Mesenchymal stem cell (in vitro differentiated cells and primary cell): ENCODE data around the gene ZNF134.
A peak's percentile ranks its signal among the peaks of the same experiment; 100 is the strongest.

Experiments
- DNase-seq: peaks from one replicate; pipeline ENCODE4 v3.0.0-alpha.2; 2013
- H2AFZ ChIP-seq: one replicate; pipeline ENCODE4 v1.6.1; 2013; ENCODE audit warnings: low read depth, mild to moderate bottlenecking, control low read depth, inconsistent platforms, low read length, moderate library complexity
- H2AK5ac ChIP-seq: 2 replicates; pipeline ENCODE4 v1.6.1; 2013; ENCODE audit warnings: low read length, moderate library complexity, mild to moderate bottlenecking, inconsistent platforms; ENCODE audit not compliant: severe bottlenecking
- H2BK120ac ChIP-seq: one replicate; pipeline ENCODE4 v1.6.1; 2013; ENCODE audit warnings: low read depth, mild to moderate bottlenecking, inconsistent platforms, low read length, moderate library complexity
- H2BK12ac ChIP-seq, 2 experiments: one replicate each; pipeline ENCODE4 v1.6.1; 2013; ENCODE audit warnings: inconsistent platforms in 2 of 2, low read length in 2 of 2, mild to moderate bottlenecking in 2 of 2, moderate library complexity in 2 of 2, control low read depth in 1 of 2
- H2BK15ac ChIP-seq: one replicate; pipeline ENCODE4 v1.6.1; 2013; ENCODE audit warnings: mild to moderate bottlenecking, low read depth, inconsistent platforms; ENCODE audit not compliant: poor library complexity, severe bottlenecking
- H2BK5ac ChIP-seq: 2 replicates; pipeline ENCODE4 v1.6.1; 2013; ENCODE audit warnings: low read depth, mild to moderate bottlenecking, low read length, control low read depth, inconsistent platforms; ENCODE audit not compliant: poor library complexity, severe bottlenecking
- H3K14ac ChIP-seq, 2 experiments: one replicate each; pipeline ENCODE4 v1.6.1; 2013; ENCODE audit warnings: inconsistent platforms in 2 of 2, low read length in 2 of 2, control low read depth in 1 of 2, mild to moderate bottlenecking in 1 of 2, moderate library complexity in 1 of 2
- H3K18ac ChIP-seq, 2 experiments: one replicate each; pipeline ENCODE4 v1.6.1; 2013; ENCODE audit warnings: inconsistent platforms in 2 of 2, low read length in 2 of 2, control low read depth in 1 of 2, low read depth in 1 of 2, mild to moderate bottlenecking in 1 of 2
- H3K23ac ChIP-seq, 2 experiments: one replicate each; pipeline ENCODE4 v1.6.1; 2013; ENCODE audit warnings: inconsistent platforms in 2 of 2, low read length in 2 of 2, mild to moderate bottlenecking in 2 of 2, moderate library complexity in 2 of 2, control low read depth in 1 of 2
- H3K27ac ChIP-seq: 2 replicates; pipeline ENCODE4 v1.5.1; 2013; ENCODE audit warnings: mild to moderate bottlenecking, moderate library complexity, low read length, control low read depth, inconsistent platforms; ENCODE audit not compliant: poor library complexity, severe bottlenecking
- H3K27me3 ChIP-seq, 2 experiments: 2 replicates each; pipeline versions ENCODE4 v1.6.1 to v1.7.0; 2013; ENCODE audit warnings: low read length in 2 of 2, mild to moderate bottlenecking in 2 of 2, moderate library complexity in 2 of 2, control low read depth in 1 of 2, inconsistent platforms in 1 of 2; ENCODE audit not compliant: control insufficient read depth in 1 of 2, insufficient read depth in 1 of 2
- H3K36me3 ChIP-seq, 2 experiments: 2 replicates each; pipeline versions ENCODE4 v1.6.1 to v1.7.0; 2013; ENCODE audit warnings: low read length in 2 of 2, control low read depth in 1 of 2, inconsistent platforms in 1 of 2, low read depth in 1 of 2, mild to moderate bottlenecking in 1 of 2; ENCODE audit not compliant: insufficient read depth in 2 of 2, control insufficient read depth in 1 of 2
- H3K4ac ChIP-seq, 2 experiments: one replicate each; pipeline ENCODE4 v1.6.1; 2013; ENCODE audit warnings: inconsistent platforms in 2 of 2, low read length in 2 of 2, mild to moderate bottlenecking in 2 of 2, moderate library complexity in 2 of 2, control low read depth in 1 of 2, low read depth in 1 of 2
- H3K4me1 ChIP-seq: 2 replicates; pipeline ENCODE4 v1.6.1; 2013; ENCODE audit warnings: low read depth, low read length, control low read depth; ENCODE audit not compliant: control insufficient read depth, insufficient read depth
- H3K4me2 ChIP-seq: 2 replicates; pipeline ENCODE4 v1.6.1; 2013; ENCODE audit warnings: low read length, mild to moderate bottlenecking, inconsistent platforms; ENCODE audit not compliant: poor library complexity, severe bottlenecking
- H3K4me3 ChIP-seq, 2 experiments: 2 replicates each; pipeline versions ENCODE4 v1.5.1 to v1.7.0; 2013; ENCODE audit warnings: low read length in 2 of 2, mild to moderate bottlenecking in 2 of 2, control low read depth in 1 of 2, low read depth in 1 of 2; ENCODE audit not compliant: insufficient read depth in 1 of 2
- H3K79me1 ChIP-seq: replicated peaks from 2 replicates; pipeline ENCODE4 v1.6.1; 2013; ENCODE audit warnings: mild to moderate bottlenecking, control low read depth, low read length, inconsistent platforms; ENCODE audit not compliant: poor library complexity, severe bottlenecking
- H3K9ac ChIP-seq: 2 replicates; pipeline ENCODE4 v1.7.0; 2013; ENCODE audit warnings: mild to moderate bottlenecking, low read length, moderate library complexity
- H3K9me3 ChIP-seq: 2 replicates; pipeline ENCODE4 v1.7.0; 2013; ENCODE audit warnings: mild to moderate bottlenecking, low read length; ENCODE audit not compliant: control insufficient read depth
- H4K8ac ChIP-seq: one replicate; pipeline ENCODE4 v1.6.1; 2013; ENCODE audit warnings: inconsistent platforms, mild to moderate bottlenecking, low read length, moderate library complexity
- H4K91ac ChIP-seq: one replicate; pipeline ENCODE4 v1.6.1; 2013; ENCODE audit warnings: mild to moderate bottlenecking, low read length, inconsistent platforms
- WGBS: methylation state at CpG from one replicate; pipeline ENCODE4 v1.1.7; 2013; ENCODE audit warnings: mixed read lengths; 5-methylcytosine and 5-hydroxymethylcytosine counted together

The ZNF134 gene

GRCh38 chr19:57623091-57623490 lies 9.0 kb downstream of the ZNF134 start:
- H4K8ac ChIP-seq: no peak overlapping the region
- no peak overlapping the region for H3K27ac ChIP-seq
- H3K4me3 ChIP-seq: peak overlapping the region in 1 of 2 experiments; percentile 70
- H2BK12ac ChIP-seq: no peak overlapping the region
- H2AFZ ChIP-seq: no peak overlapping the region
- H4K91ac ChIP-seq: no peak overlapping the region
- H2AK5ac ChIP-seq: no peak overlapping the region
- H3K79me1 ChIP-seq: peaks cover 49% of the 10 kb centered on the region
- no peak overlapping the region for H2BK120ac ChIP-seq
- H3K18ac ChIP-seq: no peak overlapping the region
- no peak overlapping the region for H3K4me2 ChIP-seq
- no peak overlapping the region for H2BK15ac ChIP-seq
- H3K36me3 ChIP-seq: peaks cover 50 to 73% of the 10 kb centered on the region in 2 experiments
- H3K14ac ChIP-seq: no peak overlapping the region
- no peak overlapping the region for H2BK5ac ChIP-seq
- H3K4ac ChIP-seq: no peak overlapping the region
- no peaks in the 10 kb centered on the region for H3K4me1 ChIP-seq
- peaks cover 93% of the 10 kb centered on the region for H3K9me3 ChIP-seq
- no peak for DNase-seq
- H3K23ac ChIP-seq: no peak overlapping the region
- H3K27me3 ChIP-seq: no peaks in the 10 kb centered on the region
- H3K9ac ChIP-seq: no peak overlapping the region

- H3K9ac ChIP-seq: peak within 1 kb of the TSS; percentile 91
- H3K18ac ChIP-seq: peak within 1 kb of the TSS; percentile 77 to 88
- H2BK120ac ChIP-seq: peak within 1 kb of the TSS; percentile 6
- peak within 1 kb of the TSS; percentile 72 for H3K4me2 ChIP-seq
- H3K79me1 ChIP-seq: peaks cover 20% of the 10 kb centered on the region
- peak within 1 kb of the TSS; percentile 57 for H2BK15ac ChIP-seq
- DNase-seq: peak; percentile 95
- H3K4ac ChIP-seq: peak within 1 kb of the TSS; percentile 44 to 62
- H2AFZ ChIP-seq: peak within 1 kb of the TSS; percentile 87
- no peak within 1 kb of the TSS for H2BK12ac ChIP-seq
- peaks cover 41% of the 10 kb centered on the region for H3K9me3 ChIP-seq
- H3K27me3 ChIP-seq: no peaks in the 10 kb centered on the region
- peak within 1 kb of the TSS; percentile 87 for H4K8ac ChIP-seq
- no peak within 1 kb of the TSS for H2AK5ac ChIP-seq
- peak within 1 kb of the TSS in 1 of 2 experiments; percentile 73 for H3K14ac ChIP-seq
- peaks cover 9 to 45% of the 10 kb centered on the region in 2 experiments for H3K36me3 ChIP-seq
- H4K91ac ChIP-seq: peak within 1 kb of the TSS; percentile 59
- H3K27ac ChIP-seq: no peak within 1 kb of the TSS
- no peak within 1 kb of the TSS for H2BK5ac ChIP-seq
- no peak within 1 kb of the TSS for H3K23ac ChIP-seq
- peak within 1 kb of the TSS; percentile 87 to 96 for H3K4me3 ChIP-seq
- WGBS: 2% methylated on average over 59 of the region's 59 CpGs
- peaks cover 2% of the 10 kb centered on the region for H3K4me1 ChIP-seq
These were observed 19.2 kb downstream of the ZNF134 start, which contains the start of gene ZNF211 for GRCh38 chr19:57632987-57633831. Gene ZNF211, plus strand, starts transcription at chr19:57633168. Its CDS starts 179 bp downstream, at chr19:57633347.

GRCh38 chr19:57633832-57634131 lies 19.7 kb downstream of the ZNF134 start:
- Histone ChIP-seq H3K4me3 (peak overlapping the region; percentile 87 to 96), H2BK15ac (no peak overlapping the region), H2AFZ (peak overlapping the region; percentile 87), H3K27ac (no peak overlapping the region), H4K8ac (peak overlapping the region; percentile 87), H2BK120ac (no peak overlapping the region), H2BK12ac (no peak overlapping the region), H3K27me3 (no peaks in the 10 kb centered on the region), H3K4ac (peak overlapping the region in 1 of 2 experiments; percentile 62), H3K4me2 (peak overlapping the region; percentile 72), H2AK5ac (no peak overlapping the region), H3K23ac (no peak overlapping the region), H4K91ac (no peak overlapping the region), H3K18ac (peak overlapping the region in 1 of 2 experiments; percentile 61), H3K4me1 (peaks cover 2% of the 10 kb centered on the region), H3K9ac (peak overlapping the region; percentile 91), H2BK5ac (no peak overlapping the region), H3K14ac (no peak overlapping the region), H3K36me3 (peaks cover 9 to 51% of the 10 kb centered on the region in 2 experiments), H3K9me3 (peaks cover 41% of the 10 kb centered on the region), H3K79me1 (peaks cover 20% of the 10 kb centered on the region)
- WGBS: 58% methylated on average over 6 of the region's 6 CpGs
- DNase-seq: no peak

GRCh38 chr19:57637379-57637778 lies 23.3 kb downstream of the ZNF134 start:
- Histone ChIP-seq H3K9ac (no peak overlapping the region), H2BK15ac (no peak overlapping the region), H3K18ac (no peak overlapping the region), H2BK120ac (no peak overlapping the region), H2BK5ac (no peak overlapping the region), H3K4ac (no peak overlapping the region), H2AK5ac (no peak overlapping the region), H3K36me3 (peaks cover 38 to 79% of the 10 kb centered on the region in 2 experiments), H3K79me1 (peaks cover 27% of the 10 kb centered on the region), H3K27ac (no peak overlapping the region), H4K8ac (no peak overlapping the region), H3K14ac (no peak overlapping the region), H3K23ac (no peak overlapping the region), H3K27me3 (no peaks in the 10 kb centered on the region), H3K4me3 (no peak overlapping the region), H3K4me2 (no peak overlapping the region), H2AFZ (no peak overlapping the region), H2BK12ac (no peak overlapping the region), H3K4me1 (peaks cover 2% of the 10 kb centered on the region), H3K9me3 (peaks cover 71% of the 10 kb centered on the region), H4K91ac (no peak overlapping the region)
- DNase-seq: no peak
- 95% methylated on average over 4 of the region's 4 CpGs for WGBS
